Measurements from ENCODE around the gene TPI1.
A peak's percentile ranks its signal among the peaks of the same experiment; 100 is the strongest.
"Not testable (repeated sequence)": the region's sequence is repeated elsewhere in the genome, so short reads cannot be mapped to it uniquely, and the experiment has no call there.

The TPI1 gene

GRCh38 chr12:6894321-6894720 is 27.0 kb downstream of the TPI1 start:
- no peak for DNase-seq (ENCODE audit: low read depth in 2 of 2)

GRCh38 chr12:6896846-6897435 is 29.6 kb downstream of the TPI1 start:
- DNase-seq (ENCODE audit: low read depth in 2 of 2) = no peak

GRCh38 chr12:6899427-6899826 is 32.1 kb downstream of the TPI1 start:
- no peak for DNase-seq (ENCODE audit: low read depth in 2 of 2)

GRCh38 chr12:6899837-6900519 is 32.6 kb downstream of the TPI1 start:
- DNase-seq (ENCODE audit: low read depth in 2 of 2) = no peak

GRCh38 chr12:6902448-6902847 is 35.1 kb downstream of the TPI1 start:
- DNase-seq (ENCODE audit: low read depth in 2 of 2) = no peak

GRCh38 chr12:6903722-6904121 is 36.4 kb downstream of the TPI1 start:
- no peak for DNase-seq (ENCODE audit: low read depth in 2 of 2)

GRCh38 chr12:6904280-6905276 is 37.2 kb downstream of the TPI1 start, which contains the start of gene LRRC23:
Gene LRRC23, plus strand, starts transcription at chr12:6904822. Its CDS starts 812 bp downstream, at chr12:6905634.
- DNase-seq (ENCODE audit: low read depth in 2 of 2) = peak; percentile 96 to 97

GRCh38 chr12:6905414-6906040 is 38.2 kb downstream of the TPI1 start:
- no peak for DNase-seq (ENCODE audit: low read depth in 2 of 2)

GRCh38 chr12:6908141-6908540 is 40.8 kb downstream of the TPI1 start:
- DNase-seq (ENCODE audit: low read depth in 2 of 2) = not testable (repeated sequence)

GRCh38 chr12:6909421-6910145 is 42.3 kb downstream of the TPI1 start:
- DNase-seq (ENCODE audit: low read depth in 2 of 2) = no peak

GRCh38 chr12:6912164-6912935 is 45.0 kb downstream of the TPI1 start:
- no peak for DNase-seq (ENCODE audit: low read depth in 2 of 2)

- DNase-seq (ENCODE audit: low read depth in 2 of 2) = peak; percentile 68 to 78
These were observed 47.1 kb downstream of the TPI1 start, which contains the start of gene ENO2 for GRCh38 chr12:6914246-6914946. Gene ENO2, plus strand, starts transcription at chr12:6914580. Its CDS starts 1,253 bp downstream, at chr12:6915833.

GRCh38 chr12:6914947-6915788 is 47.8 kb downstream of the TPI1 start:
- no peak for DNase-seq (ENCODE audit: low read depth in 2 of 2)

GRCh38 chr12:6915789-6916285 is 48.5 kb downstream of the TPI1 start:
- no peak for DNase-seq (ENCODE audit: low read depth in 2 of 2)

GRCh38 chr12:6916426-6917200 is 49.3 kb downstream of the TPI1 start:
- DNase-seq (ENCODE audit: low read depth in 2 of 2) = no peak

GRCh38 chr12:6917491-6918231 is 50.3 kb downstream of the TPI1 start:
- no peak for DNase-seq (ENCODE audit: low read depth in 2 of 2)

GRCh38 chr12:6919588-6919987 is 52.3 kb downstream of the TPI1 start:
- DNase-seq (ENCODE audit: low read depth in 2 of 2) = no peak

Measured in stimulated activated CD4-positive, alpha-beta T cell treated with anti-CD3 and anti-CD28 coated beads, Interleukin-4, amount 100 ng/mL, for 48 hours (primary cell).